IMR-90 (cell line): ENCODE measurements around the gene IQCE. TPM values are rescaled to one million over a fixed set of nuclear protein-coding genes. Genes with fewer than 3 reads are reported as not detected.
A peak's percentile ranks its signal among the peaks of the same experiment; 100 is the strongest.

Source experiments
- ATAC-seq: fragments of 200-7000 bp; cut with Tn5 transposase; 2 replicates; pipeline ENCODE4 v1.9.1; 2020; ENCODE audit warnings: low read depth, mild to moderate bottlenecking, moderate library complexity
- Bru-seq: library from RNA; stranded (reverse); fragments of 400-500 nt; gene quantifications from one replicate; lab custom pipeline; 2021; lab: Mats Ljungman, UMichigan
- BruChase-seq, 2 experiments: library from RNA; stranded (reverse); fragments of 400-500 nt; gene quantifications; one replicate each; lab custom pipeline; 2021; lab: Mats Ljungman, UMichigan
- BruUV-seq: library from RNA; stranded (reverse); fragments of 400-500 nt; replicated peaks from 2 replicates; lab custom pipeline; 2021; lab: Mats Ljungman, UMichigan
- CTCF ChIA-PET: fragments of 300-600 bp; formaldehyde crosslinking; extraction: SDS; loops from one replicate; lab custom pipeline; 2021; ENCODE audit warnings: antibody characterized with exemption; lab: Yijun Ruan, JAX
- POLR2A ChIA-PET: fragments of 300-600 bp; sonication (Branson Sonifier 250); formaldehyde crosslinking; loops from one replicate; lab custom pipeline; 2022; ENCODE audit warnings: antibody characterized with exemption; ENCODE audit not compliant: unreplicated experiment; lab: Charles Lee
- DNase-seq: peaks from one replicate; pipeline ENCODE4 v3.0.0; 2013
- H2AFZ ChIP-seq: replicated peaks from 2 replicates; pipeline ENCODE3; 2013; ENCODE audit warnings: low read length, mild to moderate bottlenecking; ENCODE audit not compliant: poor library complexity
- H2AK5ac ChIP-seq: 2 replicates; pipeline ENCODE4 v1.6.1; 2013; ENCODE audit warnings: low read depth, low read length, inconsistent platforms
- H2AK9ac ChIP-seq: replicated peaks from 2 replicates; pipeline ENCODE3; 2013; ENCODE audit warnings: mild to moderate bottlenecking, low read depth, low read length, moderate library complexity; ENCODE audit not compliant: poor library complexity
- H2BK120ac ChIP-seq: 2 replicates; pipeline ENCODE4 v1.6.1; 2013; ENCODE audit warnings: low read depth, low read length, inconsistent platforms
- H2BK15ac ChIP-seq: 3 replicates; pipeline ENCODE4 v1.6.1; 2013; ENCODE audit warnings: low read depth, low read length, inconsistent platforms
- H2BK20ac ChIP-seq: 2 replicates; pipeline ENCODE4 v1.6.1; 2013; ENCODE audit warnings: low read depth, mild to moderate bottlenecking, inconsistent platforms, low read length, moderate library complexity
- H2BK5ac ChIP-seq: 2 replicates; pipeline ENCODE4 v1.6.1; 2013; ENCODE audit warnings: mild to moderate bottlenecking, low read depth, low read length, inconsistent platforms; ENCODE audit not compliant: poor library complexity, severe bottlenecking
- H3K14ac ChIP-seq: replicated peaks from 2 replicates; pipeline ENCODE4 v1.6.1; 2013; ENCODE audit warnings: low read depth, low read length, inconsistent platforms
- H3K18ac ChIP-seq: 2 replicates; pipeline ENCODE4 v1.6.1; 2013; ENCODE audit warnings: low read depth, low read length, control low read depth
- H3K23ac ChIP-seq: 2 replicates; pipeline ENCODE4 v1.6.1; 2013; ENCODE audit warnings: low read depth, low read length, inconsistent platforms
- H3K27ac ChIP-seq: 2 replicates; pipeline ENCODE4 v1.5.1; 2013; ENCODE audit warnings: mild to moderate bottlenecking, control low read depth, low read length; ENCODE audit not compliant: insufficient read depth
- H3K27me3 ChIP-seq: 2 replicates; pipeline ENCODE4 v1.6.1; 2013; ENCODE audit warnings: low read length; ENCODE audit not compliant: control insufficient read depth, insufficient read depth
- H3K36me3 ChIP-seq: 2 replicates; pipeline ENCODE4 v1.6.1; 2013; ENCODE audit warnings: low read length, mixed read lengths; ENCODE audit not compliant: control insufficient read depth, insufficient read depth
- H3K4ac ChIP-seq: 2 replicates; pipeline ENCODE4 v1.6.1; 2013; ENCODE audit warnings: low read depth, low read length, inconsistent platforms
- H3K4me1 ChIP-seq: 2 replicates; pipeline ENCODE4 v1.6.1; 2013; ENCODE audit warnings: low read length, mixed read lengths; ENCODE audit not compliant: control insufficient read depth, insufficient read depth
- H3K4me2 ChIP-seq: 2 replicates; pipeline ENCODE4 v1.6.1; 2013; ENCODE audit warnings: low read depth, mild to moderate bottlenecking, control low read depth, low read length, moderate library complexity
- H3K4me3 ChIP-seq: 2 replicates; pipeline ENCODE4 v1.5.1; 2013; ENCODE audit warnings: low read depth, mild to moderate bottlenecking, control low read depth, low read length, moderate library complexity; ENCODE audit not compliant: insufficient read depth
- H3K56ac ChIP-seq: 2 replicates; pipeline ENCODE4 v1.6.1; 2013; ENCODE audit warnings: low read length, inconsistent platforms; ENCODE audit not compliant: insufficient read depth; ENCODE audit errors: extremely low read depth
- H3K79me1 ChIP-seq, 2 experiments: 2 replicates each; pipeline ENCODE4 v1.6.1; 2013; ENCODE audit warnings: low read length in 2 of 2, inconsistent platforms in 1 of 2, low read depth in 1 of 2
- H3K9ac ChIP-seq: 2 replicates; pipeline ENCODE4 v1.6.1; 2013; ENCODE audit warnings: low read depth, low read length, control low read depth
- H3K9me1 ChIP-seq: 2 replicates; pipeline ENCODE4 v1.6.1; 2013; ENCODE audit warnings: low read length, inconsistent platforms; ENCODE audit not compliant: insufficient read depth
- H3K9me3 ChIP-seq: 2 replicates; pipeline ENCODE4 v1.6.1; 2013; ENCODE audit warnings: low read length; ENCODE audit not compliant: control insufficient read depth, insufficient read depth
- H4K20me1 ChIP-seq: 2 replicates; pipeline ENCODE4 v1.6.1; 2013; ENCODE audit warnings: low read length, inconsistent platforms; ENCODE audit not compliant: insufficient read depth
- H4K5ac ChIP-seq: 2 replicates; pipeline ENCODE4 v1.6.1; 2013; ENCODE audit warnings: mild to moderate bottlenecking, low read depth, low read length, control low read depth
- H4K8ac ChIP-seq, 2 experiments: 2 replicates each; pipeline ENCODE4 v1.6.1; 2013; ENCODE audit warnings: low read depth in 2 of 2, low read length in 2 of 2, control low read depth in 1 of 2, inconsistent platforms in 1 of 2
- H4K91ac ChIP-seq: 2 replicates; pipeline ENCODE4 v1.6.1; 2013; ENCODE audit warnings: low read depth, low read length, inconsistent platforms; ENCODE audit not compliant: insufficient read depth
- BHLHE40 ChIP-seq: fragments of 150-350 bp; IDR thresholded peaks from 2 replicates; pipeline ENCODE4 v1.6.1; 2016; ENCODE audit warnings: mild to moderate bottlenecking, low read depth, low read length
- CHD1 ChIP-seq: IDR thresholded peaks from 2 replicates; pipeline ENCODE4 v1.6.1; 2012; ENCODE audit warnings: low read depth, low read length, improper control_type of control experiment
- FOS ChIP-seq: fragments of 150-350 bp; IDR thresholded peaks from 2 replicates; pipeline ENCODE4 v1.6.1; 2016; ENCODE audit warnings: low read depth, low read length
- MAZ ChIP-seq: IDR thresholded peaks from 2 replicates; pipeline ENCODE4 v1.6.1; 2012; ENCODE audit warnings: low read depth, mild to moderate bottlenecking, low read length, improper control_type of control experiment, moderate library complexity, borderline replicate concordance
- MXI1 ChIP-seq: IDR thresholded peaks from 2 replicates; pipeline ENCODE4 v1.6.1; 2012; ENCODE audit warnings: low read depth, mild to moderate bottlenecking, low read length, moderate library complexity, borderline replicate concordance
- WGBS, 2 experiments: methylation state at CpG; one replicate each; pipeline versions ENCODE4 v1.1.5 to v1.1.7; 2013; ENCODE audit warnings: missing lambda C conversion rate in 2 of 2; ENCODE audit not compliant: insufficient read length in 1 of 2; ENCODE audit errors: extremely low coverage in 2 of 2; 5-methylcytosine and 5-hydroxymethylcytosine counted together
- dilution Hi-C: fragments of 300-500 bp; cut with HindIII; formaldehyde crosslinking; loops from one replicate; pipeline ENCODE4 v1.14.3; 2018; ENCODE audit warnings: low sequenced_read_pairs; ENCODE audit not compliant: unreplicated experiment
- in situ Hi-C: fragments of 300-500 bp; cut with MboI; formaldehyde crosslinking; loops from 3 replicates; pipeline ENCODE4 v1.14.3; 2019; ENCODE audit warnings: low sequenced_read_pairs, inconsistent platforms, mixed read lengths
- intact Hi-C: fragments of 100-400 bp; cut with micrococcal nuclease; formaldehyde crosslinking; loops from 2 replicates; pipeline ENCODE4 v1.10.0; 2022
- long read RNA-seq: library from polyadenylated mRNA; unstranded; transcript quantifications from one replicate; pipeline ENCODE4 v2.0.0, GENCODE V29; 2021; ENCODE audit not compliant: unreplicated experiment
- polyA plus RNA-seq, 3 experiments: library from polyadenylated mRNA; depleted of rRNA; stranded (reverse); fragments of >200 nt; gene quantifications; 2 replicates each; pipeline ENCODE4 v1.2.3, GENCODE V29; 2012; ENCODE audit warnings: low replicate concordance in 1 of 3
- total RNA-seq: library from RNA; depleted of rRNA; stranded (reverse); fragments of >200 nt; gene quantifications from 2 replicates; pipeline ENCODE4 v1.2.3, GENCODE V29; 2012; rRNA removed

IQCE gene
- total RNA-seq, result 5.0 and 6.7 TPM in 2 replicates
- polyA plus RNA-seq (2012; rRNA removed), result 6.3 and 8.1 TPM in 2 replicates
- 3.9 and 16.6 TPM in 2 replicates for polyA plus RNA-seq (2012; cell fraction: cytosol; rRNA removed)
- 15.9 and 17.4 TPM in 2 replicates for polyA plus RNA-seq (2012; cell fraction: nucleus; rRNA removed; ENCODE audit: low replicate concordance)
- percentile 56 among the genes with signal in this experiment for Bru-seq, nascent RNA
- percentile 69 among the genes with signal in this experiment for BruChase-seq, experiment 1, labeled RNA remaining after a 6-hour chase
- BruChase-seq, experiment 2, labeled RNA remaining after a 2-hour chase, result percentile 67 among the genes with signal in this experiment
- long read RNA-seq, partial matches to known transcripts, result 11 of 17 reads
- long read RNA-seq, other reads (novel, unspliced or antisense), result 4 of 17 reads

- Histone ChIP-seq H4K20me1 (peaks cover 6% of the 10 kb centered on the region; the same call in 1 of the 2 replicates), H2BK120ac (peak within 1 kb of the TSS; percentile 26), H3K14ac (peak within 1 kb of the TSS; percentile 89), H2BK5ac (peak within 1 kb of the TSS; percentile 32), H3K27ac (peak within 1 kb of the TSS; percentile 41; the same call in 1 of the 2 replicates), H3K18ac (peak within 1 kb of the TSS; percentile 0; the same call in 1 of the 2 replicates), H2AFZ (peak within 1 kb of the TSS; percentile 97), H3K56ac (peak within 1 kb of the TSS; percentile 51), H4K91ac (no peak within 1 kb of the TSS; the same call in none of the 2 replicates), H3K36me3 (no peaks in the 10 kb centered on the region), H4K5ac (peak within 1 kb of the TSS; percentile 65), H3K27me3 (no peaks in the 10 kb centered on the region), H4K8ac (peak within 1 kb of the TSS; percentile 63 to 88), H2BK20ac (0 out of 2 replicates have a peak within 1 kb of the TSS, but pooled peaks have one; percentile 1), H3K4me2 (peak within 1 kb of the TSS; percentile 96), H3K23ac (peak within 1 kb of the TSS; percentile 85; the same call in 1 of the 2 replicates), H3K4ac (peak within 1 kb of the TSS; percentile 65; the same call in 1 of the 2 replicates), H3K9ac (peak within 1 kb of the TSS; percentile 82), H3K9me1 (peaks cover 8% of the 10 kb centered on the region; the same call in 1 of the 2 replicates), H2BK15ac (no peak within 1 kb of the TSS), H3K9me3 (no peaks in the 10 kb centered on the region), H2AK9ac (peak within 1 kb of the TSS; percentile 97), H3K79me1 (peaks cover 17 to 30% of the 10 kb centered on the region in 2 experiments), H2AK5ac (peak within 1 kb of the TSS; percentile 16; the same call in 1 of the 2 replicates), H3K4me1 (peaks cover 9% of the 10 kb centered on the region), H3K4me3 (peak within 1 kb of the TSS; percentile 69)
- BruUV-seq, result no TSS peak
- WGBS, 2 experiments, result 16% methylated on average over 11 of the region's 66 CpGs; no CpG with 5 or more reads in 1 of the 2 experiments
- DNase-seq, result peak; percentile 84
- intact Hi-C loops, result loop anchor here (2.0 to 5.0 kb wide), 3 partner anchors 74 to 106 kb away; partner anchors contain the start of genes GRIFIN and TTYH3
- POLR2A ChIA-PET, result interaction anchor here (0.5 kb wide), 1 partner anchor 11 kb away, joined by 4 read pairs; no protein-coding TSS in a partner anchor
- CTCF ChIA-PET, result no interaction called here
- peak; percentile 70 for ATAC-seq
- in situ Hi-C loops, result no loop called here
- no peak for TF ChIP-seq FOS
- no peak for TF ChIP-seq BHLHE40
- TF ChIP-seq CHD1, result no peak
- peak; percentile 74; the same call in 1 of the 2 replicates for TF ChIP-seq MXI1
- peak; percentile 79; the same call in 1 of the 2 replicates for TF ChIP-seq MAZ
- dilution Hi-C loops, result no loop called here
Measured at GRCh38 chr7:2558629-2559282, at the start of gene IQCE. TSS of gene IQCE (plus strand) at chr7:2558979. CDS start at chr7:2559182, 203 bp downstream.
